HG02884 (cell line): ENCODE measurements around the gene AMPH.
A peak's percentile ranks its signal among the peaks of the same experiment; 100 is the strongest.

Experiments used
- ATAC-seq: cut with Tn5 transposase; IDR thresholded peaks from one replicate; pipeline ENCODE4 v1.9.1; 2021; ENCODE audit warnings: mild to moderate bottlenecking, moderate library complexity; ENCODE audit not compliant: unreplicated experiment

Gene AMPH

GRCh38 chr7:38477333-38477732, 153.8 kb downstream of the AMPH start:
- no peak for ATAC-seq

DNA sequence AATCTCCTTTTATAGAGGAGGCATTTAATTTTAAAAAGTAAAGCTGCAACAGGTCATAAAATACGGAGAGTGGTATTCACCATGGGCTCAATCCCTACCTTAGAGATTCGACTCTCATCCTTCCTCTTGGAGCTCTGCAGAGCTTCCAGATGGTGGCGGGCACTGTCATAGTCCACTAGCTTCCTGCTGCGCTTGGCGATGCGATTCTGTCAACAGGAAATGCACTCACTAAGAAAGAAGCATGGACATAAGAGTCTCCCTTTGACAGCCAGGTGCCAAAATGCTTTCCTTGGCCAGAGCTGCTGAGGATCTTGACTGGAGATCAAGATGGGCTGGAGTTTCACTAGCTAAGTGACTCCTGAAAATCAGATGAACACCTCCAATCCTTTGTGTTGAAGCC, 154.4 kb downstream of the AMPH start:
- no peak for ATAC-seq

DNA sequence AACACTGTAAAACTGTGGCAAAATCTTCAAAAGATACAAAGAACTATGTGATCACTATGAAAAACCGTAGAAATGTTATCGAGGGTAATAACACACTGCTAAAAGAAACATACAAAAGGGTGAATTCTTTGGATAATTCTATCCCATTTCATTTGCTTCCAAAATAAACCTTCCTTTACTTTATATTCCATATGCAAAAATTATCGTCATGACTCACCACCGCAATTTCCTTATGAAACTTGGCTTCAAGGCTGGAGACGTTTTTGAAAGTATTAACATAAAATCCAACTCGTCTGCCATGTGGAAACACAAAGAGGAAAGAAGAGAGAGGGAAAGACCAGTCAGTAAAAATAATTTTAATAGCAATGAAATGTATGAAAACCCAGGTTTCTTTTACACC, 165.2 kb downstream of the AMPH start:
- ATAC-seq: no peak

DNA sequence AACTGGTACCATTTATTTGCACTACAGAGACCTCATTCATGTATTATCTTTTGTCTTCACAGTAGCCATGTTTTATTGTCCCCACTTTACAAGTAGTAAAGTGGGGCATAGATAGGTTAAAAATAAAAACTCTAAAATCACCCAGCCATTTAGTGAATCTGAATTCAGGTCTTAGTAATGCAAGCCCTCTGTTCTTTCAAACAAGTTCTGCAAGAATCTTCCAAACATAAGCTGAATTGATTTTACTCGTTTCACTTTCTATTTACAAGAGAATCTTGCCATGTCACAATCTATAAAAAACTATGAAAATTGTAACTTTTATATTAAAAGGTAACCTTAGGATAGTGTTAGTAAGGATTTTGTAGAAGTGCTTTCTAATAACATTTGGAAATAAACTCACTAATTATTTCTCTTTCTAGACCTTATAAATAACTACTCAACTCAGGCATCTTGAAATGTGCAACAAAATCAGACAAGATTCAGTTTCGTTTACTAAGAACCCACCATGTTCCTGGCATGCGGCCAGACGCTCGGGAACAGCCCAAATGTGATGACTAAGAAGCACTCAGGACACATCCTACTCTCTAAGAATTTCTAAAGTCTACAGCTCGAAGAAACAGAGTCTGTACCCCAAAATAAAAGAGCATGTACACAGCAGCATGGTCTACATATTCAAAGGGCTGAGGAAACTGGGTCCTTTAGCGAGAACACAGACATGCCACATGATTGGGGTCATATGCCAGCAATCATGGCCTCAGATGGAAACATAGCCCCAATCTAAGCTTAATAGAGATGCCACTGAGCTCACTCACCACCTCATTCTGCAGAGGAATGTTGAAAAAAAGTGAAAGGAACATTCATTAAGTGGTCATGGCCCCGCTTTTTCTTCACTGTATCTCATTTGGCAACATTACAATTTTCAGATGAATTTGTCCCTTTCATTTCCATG, 167.6 kb downstream of the AMPH start:
- peak; percentile 94 for ATAC-seq

DNA sequence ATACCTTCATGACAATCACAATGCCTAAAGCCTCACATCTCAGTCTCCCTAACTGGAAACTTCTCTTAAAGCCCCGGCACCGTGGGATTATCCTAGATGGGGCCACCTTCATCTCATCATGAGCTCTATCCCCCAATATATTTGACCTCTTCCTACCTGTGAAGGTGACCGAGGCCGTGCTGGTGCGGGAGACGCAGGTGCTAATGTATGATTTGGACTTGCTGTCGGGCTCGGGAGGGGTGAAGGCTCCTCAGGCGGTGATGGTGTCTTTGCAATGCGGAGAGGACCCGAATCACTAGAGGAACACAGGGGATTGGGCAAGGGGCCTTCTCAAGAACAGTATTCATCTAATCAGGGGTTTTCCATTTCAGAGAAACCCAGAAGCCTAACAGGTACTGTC, 168.4 kb downstream of the AMPH start:
- ATAC-seq: peak; percentile 4

GRCh38 chr7:38461887-38462286, 169.3 kb downstream of the AMPH start:
- ATAC-seq: no peak

GRCh38 chr7:38453826-38454225, 177.3 kb downstream of the AMPH start:
- ATAC-seq: no peak

DNA sequence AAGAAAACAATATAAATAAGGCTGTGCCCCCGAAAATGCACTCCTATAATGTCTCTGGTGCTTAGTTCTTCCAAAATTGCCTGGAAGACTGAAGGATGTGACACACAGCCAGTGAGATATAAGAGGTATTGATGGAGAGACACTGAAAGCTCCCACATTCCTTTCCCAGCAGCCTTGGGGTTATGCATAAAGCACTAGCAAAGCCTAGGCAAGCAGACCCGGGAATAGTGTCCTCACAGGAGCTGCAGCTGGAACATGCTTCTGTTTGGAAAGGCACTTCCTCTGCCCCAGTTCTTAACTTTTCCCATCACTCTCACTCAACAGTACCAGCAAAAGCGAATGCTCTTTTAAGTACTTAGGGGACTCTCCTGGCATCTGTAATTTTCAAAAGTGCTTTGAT, 178.0 kb downstream of the AMPH start:
- no peak for ATAC-seq

GRCh38 chr7:38452681-38453108, 178.5 kb downstream of the AMPH start:
- ATAC-seq: no peak

DNA sequence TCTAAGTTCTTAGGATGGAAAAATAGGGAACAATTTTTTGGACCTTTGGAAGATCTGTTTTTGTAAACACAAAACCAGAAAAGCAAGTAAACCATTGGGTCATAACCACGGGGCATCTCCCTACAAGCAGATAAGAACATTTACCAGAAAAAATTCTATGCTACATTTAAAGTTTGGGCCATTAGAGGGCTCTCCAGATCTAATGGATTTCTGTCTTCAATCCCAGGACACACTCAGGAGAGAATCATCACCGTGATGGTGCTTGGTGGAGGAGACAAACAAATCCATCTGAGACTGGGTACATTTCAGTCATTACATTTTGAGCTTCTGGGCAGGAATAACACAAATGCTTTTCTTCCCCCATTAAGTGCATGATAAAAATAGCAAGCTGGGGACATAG, 179.3 kb downstream of the AMPH start:
- no peak for ATAC-seq

- ATAC-seq: no peak
Measured at GRCh38 chr7:38448584-38449234, 182.5 kb downstream of the AMPH start.

DNA sequence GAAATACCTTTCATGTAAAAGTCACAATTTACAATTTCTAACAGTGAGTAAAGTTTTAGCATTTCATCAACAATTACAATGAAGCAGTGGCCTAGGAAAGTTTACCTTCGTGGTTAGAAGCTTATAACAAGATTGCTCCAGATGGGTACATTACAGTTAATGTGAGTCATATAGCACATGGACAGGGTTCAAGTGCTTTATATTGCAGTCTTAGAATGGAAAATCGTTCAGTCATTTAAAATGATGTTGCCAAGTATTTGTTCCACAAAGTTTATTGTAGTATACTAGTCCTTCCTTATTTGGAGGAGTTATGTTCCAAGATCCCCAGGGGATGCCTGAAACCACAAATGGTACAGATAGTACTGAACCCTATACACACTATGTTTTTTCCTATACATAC, 183.1 kb downstream of the AMPH start:
- ATAC-seq: no peak

GRCh38 chr7:38438970-38439369, 192.2 kb downstream of the AMPH start:
- ATAC-seq: no peak

- ATAC-seq: no peak
Measured at GRCh38 chr7:38432671-38433070, 198.5 kb downstream of the AMPH start.

DNA sequence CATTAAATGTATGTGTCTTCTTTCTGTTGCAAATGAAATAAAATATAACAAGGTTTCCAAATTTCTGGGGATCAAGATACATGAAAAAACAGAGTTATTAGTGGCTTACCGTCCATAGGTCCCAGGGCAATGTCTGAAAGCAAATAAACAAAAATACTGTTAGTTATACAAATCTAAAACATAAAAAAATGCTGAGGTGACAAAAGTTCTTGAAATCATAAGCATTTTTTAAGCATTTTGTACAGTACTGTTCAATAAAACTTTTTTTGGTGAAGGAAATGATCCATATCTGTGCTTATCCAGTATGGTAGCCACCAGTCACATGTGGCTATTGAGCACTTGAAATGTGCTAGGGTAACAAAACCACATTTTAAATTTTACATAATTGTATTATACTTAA, 199.1 kb downstream of the AMPH start:
- ATAC-seq: no peak

DNA sequence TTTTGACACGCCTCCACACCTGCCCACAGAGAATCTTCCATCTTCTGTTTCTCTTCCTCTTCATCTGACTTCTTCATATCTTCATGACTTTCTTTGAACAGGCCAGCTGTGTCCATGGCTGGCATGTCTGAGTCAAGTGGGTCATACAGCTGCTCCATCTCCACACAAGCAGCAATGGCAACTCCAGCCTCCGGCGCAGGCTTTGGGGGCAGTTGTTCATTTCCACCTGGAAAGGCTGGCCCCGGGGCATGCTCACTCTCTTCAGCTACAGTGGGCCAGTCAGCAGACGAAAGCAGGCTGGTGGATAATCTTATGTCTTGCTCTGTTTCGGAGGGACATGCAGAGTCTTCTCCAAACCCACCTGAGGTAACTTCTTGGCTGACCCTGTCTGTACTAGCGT, 202.1 kb downstream of the AMPH start:
- ATAC-seq: no peak

GRCh38 chr7:38428041-38428440, 203.1 kb downstream of the AMPH start:
- no peak for ATAC-seq

DNA sequence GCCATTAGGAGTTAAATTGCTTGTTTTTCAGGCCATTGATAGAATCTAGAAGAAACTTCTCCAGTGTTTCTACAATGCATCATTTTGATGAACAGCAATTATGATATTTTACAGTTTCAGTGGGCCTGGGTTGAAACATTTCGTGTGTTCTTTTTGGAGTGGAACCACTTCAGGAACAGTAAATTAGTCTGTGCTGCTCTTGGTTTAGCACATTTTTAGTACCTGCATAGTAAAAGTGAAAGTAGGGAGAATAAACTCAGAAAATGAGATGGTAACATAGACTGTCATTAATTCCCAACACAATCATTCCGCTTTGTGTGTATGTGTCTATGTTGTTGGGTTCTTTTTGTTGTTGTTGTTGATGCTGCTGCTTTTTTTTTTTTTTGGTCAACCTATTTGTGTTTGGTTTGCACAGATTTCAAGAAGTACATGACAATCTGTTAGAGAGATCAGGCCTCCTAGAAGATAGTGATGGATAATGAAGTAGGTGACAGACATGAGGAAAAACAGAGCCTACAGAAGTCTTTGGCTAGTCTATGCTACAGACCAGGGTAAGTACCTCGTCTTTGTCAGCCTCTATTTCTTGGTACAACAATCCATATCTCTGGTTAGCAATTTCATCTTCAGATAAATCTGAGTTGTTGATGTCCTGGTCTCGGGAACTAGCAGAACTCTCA, 203.8 kb downstream of the AMPH start:
- ATAC-seq: peak; percentile 46

DNA sequence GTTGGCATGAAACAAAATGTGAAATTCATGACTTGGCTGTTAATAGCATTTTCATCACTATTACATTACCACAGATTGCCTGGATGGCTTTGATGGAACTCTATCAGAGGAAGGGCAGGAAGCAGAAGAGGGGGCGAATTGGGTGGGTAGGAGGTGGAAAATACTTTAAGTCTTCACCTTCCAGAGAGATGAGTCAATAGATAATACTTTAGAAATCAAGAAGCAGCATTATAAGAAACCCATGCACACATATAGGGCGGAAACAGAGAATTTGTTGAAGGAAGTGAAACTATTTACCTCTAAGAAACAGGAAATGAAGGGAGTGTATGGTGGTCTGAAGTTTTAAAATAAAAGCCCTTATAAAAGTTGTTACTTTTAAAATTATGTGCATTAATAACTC, 205.7 kb downstream of the AMPH start:
- ATAC-seq: peak; percentile 57

DNA sequence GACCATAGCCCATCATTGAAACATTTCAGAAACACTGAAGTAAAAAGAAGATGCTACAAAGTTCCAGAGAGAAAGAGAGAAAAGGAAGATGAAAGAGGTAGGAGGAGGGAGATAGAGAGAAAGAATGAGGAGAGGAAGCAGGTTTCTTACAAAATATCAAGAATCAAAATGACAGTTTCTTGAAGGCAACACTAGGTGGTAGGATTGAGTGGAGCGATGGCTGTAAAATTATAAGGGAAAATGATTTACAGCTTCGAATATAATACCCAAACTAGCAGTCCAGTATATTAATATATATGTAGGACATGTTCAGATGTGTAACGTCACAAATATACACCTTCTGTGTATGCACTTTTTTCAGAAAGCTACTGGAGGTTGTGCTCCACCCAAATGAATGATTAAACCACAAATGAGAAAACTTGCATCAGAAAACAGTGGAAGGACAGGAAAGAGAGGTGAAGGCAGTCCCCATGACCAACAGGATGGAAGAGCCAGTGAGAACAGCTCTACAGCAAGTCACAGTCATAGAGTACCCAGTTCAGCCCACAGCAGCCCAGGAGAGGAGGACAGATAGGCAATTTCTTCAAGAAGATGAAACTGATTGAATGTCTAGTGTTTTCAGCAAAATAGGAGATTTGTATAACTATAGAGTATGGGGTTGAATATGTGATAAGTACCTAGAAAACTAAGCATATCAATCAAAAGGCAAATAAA, 206.3 kb downstream of the AMPH start:
- ATAC-seq: no peak

GRCh38 chr7:38413784-38414183, 217.4 kb downstream of the AMPH start:
- ATAC-seq: peak; percentile 95
